Ectodermal cell (in vitro differentiated cells): Measurements from ENCODE around the gene ANO10.

ENCODE experiments used
- H3K27ac ChIP-seq: 2 replicates; pipeline ENCODE4 v1.7.0; 2013; ENCODE audit warnings: mild to moderate bottlenecking, low read depth, low read length; ENCODE audit not compliant: insufficient read depth, poor library complexity, severe bottlenecking
- H3K27me3 ChIP-seq: 2 replicates; pipeline ENCODE4 v1.7.0; 2013; ENCODE audit warnings: mild to moderate bottlenecking, low read length; ENCODE audit not compliant: insufficient read depth, control insufficient read depth, poor library complexity, severe bottlenecking
- H3K36me3 ChIP-seq: one replicate; pipeline ENCODE4 v1.7.0; 2013; ENCODE audit warnings: low read length; ENCODE audit not compliant: control insufficient read depth, insufficient read depth
- H3K4me1 ChIP-seq: one replicate; pipeline ENCODE4 v1.7.0; 2013; ENCODE audit warnings: low read length; ENCODE audit not compliant: control insufficient read depth, insufficient read depth
- H3K4me3 ChIP-seq: 2 replicates; pipeline ENCODE4 v1.7.0; 2013; ENCODE audit warnings: low read depth, low read length, control low read depth; ENCODE audit not compliant: insufficient read depth
- H3K9me3 ChIP-seq: 2 replicates; pipeline ENCODE4 v1.7.0; 2013; ENCODE audit warnings: mild to moderate bottlenecking, low read length, moderate library complexity; ENCODE audit not compliant: control insufficient read depth
- WGBS, 2 experiments: methylation state at CpG; one replicate each; pipeline ENCODE4 v1.1.7; 2013; ENCODE audit warnings: missing lambda C conversion rate in 2 of 2; 5-methylcytosine and 5-hydroxymethylcytosine counted together

ANO10 gene

DNA sequence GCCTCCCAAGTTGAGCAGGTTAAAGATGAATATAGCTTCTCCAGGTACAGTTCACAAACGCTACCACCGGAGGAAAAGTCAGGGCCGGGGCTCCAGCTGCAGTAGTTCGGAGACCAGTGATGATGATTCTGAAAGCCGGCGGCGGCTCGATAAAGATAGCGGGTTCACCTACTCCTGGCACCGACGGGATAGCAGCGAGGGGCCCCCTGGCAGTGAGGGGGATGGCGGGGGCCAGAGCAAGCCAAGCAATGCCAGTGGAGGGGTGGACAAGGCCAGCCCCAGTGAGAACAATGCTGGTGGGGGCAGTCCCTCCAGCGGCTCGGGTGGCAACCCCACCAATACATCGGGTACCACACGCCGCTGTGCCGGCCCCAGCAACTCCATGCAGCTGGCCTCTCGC lies 274.0 kb downstream of the ANO10 start:
- Histone ChIP-seq H3K4me3 (no peak overlapping the region), H3K27ac (no peak overlapping the region), H3K36me3 (peaks cover 8% of the 10 kb centered on the region), H3K4me1 (no peaks in the 10 kb centered on the region), H3K27me3 (no peaks in the 10 kb centered on the region), H3K9me3 (no peaks in the 10 kb centered on the region)
- WGBS, 2 experiments, result 97 to 98% methylated on average over 20 of the region's 20 CpGs

DNA sequence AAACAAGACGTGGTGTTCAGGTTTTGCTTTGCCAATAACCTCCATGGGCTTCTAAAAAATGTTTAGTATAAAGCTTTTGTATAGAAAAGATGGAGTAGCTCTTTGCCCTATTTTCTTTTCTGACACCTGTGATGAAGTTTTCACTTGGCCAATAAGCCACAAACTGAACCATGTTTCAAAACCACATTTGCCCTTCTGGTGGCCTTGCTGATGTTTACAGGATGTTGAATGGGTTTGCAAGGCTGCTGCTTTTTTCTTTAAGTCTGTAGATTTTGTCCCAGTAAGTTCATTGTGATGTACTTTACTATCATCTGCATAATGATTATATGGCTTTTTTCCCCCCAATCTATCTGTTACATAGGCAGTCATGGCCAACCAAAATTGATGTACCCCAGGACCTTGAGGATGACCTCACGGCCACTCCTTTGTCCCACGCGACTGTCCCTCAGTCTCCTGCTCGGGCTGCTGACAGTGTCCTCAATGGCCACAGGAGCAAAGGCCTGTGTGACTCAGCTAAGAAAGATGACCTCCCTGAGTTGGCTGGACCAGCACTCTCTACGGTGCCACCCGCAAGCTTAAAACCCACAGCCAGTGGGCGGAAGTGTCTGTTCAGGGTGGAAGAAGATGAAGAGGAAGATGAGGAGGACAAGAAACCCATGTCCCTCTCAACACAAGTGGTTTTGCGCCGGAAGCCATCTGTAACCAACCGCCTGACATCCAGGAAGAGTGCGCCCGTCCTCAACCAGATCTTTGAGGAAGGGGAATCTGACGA lies 274.6 kb downstream of the ANO10 start:
- no peaks in the 10 kb centered on the region for H3K27me3 ChIP-seq
- no peaks in the 10 kb centered on the region for H3K9me3 ChIP-seq
- H3K36me3 ChIP-seq, result peaks cover 8% of the 10 kb centered on the region
- no peak overlapping the region for H3K4me3 ChIP-seq
- no peak overlapping the region for H3K27ac ChIP-seq
- no peaks in the 10 kb centered on the region for H3K4me1 ChIP-seq
- WGBS, 2 experiments, result 95 to 96% methylated on average over 14 of the region's 14 CpGs

DNA sequence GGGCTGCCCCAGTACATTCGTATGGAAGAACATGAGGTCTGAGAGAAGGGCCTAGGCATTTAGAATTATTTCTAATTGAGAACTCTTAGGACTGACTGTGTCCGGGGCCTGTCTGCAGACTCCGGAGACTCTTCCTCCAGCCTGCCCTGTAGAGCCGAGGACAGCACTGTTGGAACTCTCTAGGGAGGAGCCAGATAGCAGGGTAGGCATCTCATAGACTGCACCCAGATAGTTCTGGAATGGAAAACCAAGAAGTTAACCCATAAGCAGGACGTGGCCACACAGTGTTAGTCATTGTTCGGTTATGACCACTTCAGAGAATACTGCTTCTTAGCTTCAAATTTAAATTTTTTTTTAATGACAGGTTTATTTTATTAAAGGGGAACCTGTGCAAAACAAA lies 275.9 kb downstream of the ANO10 start:
- H3K36me3 ChIP-seq, result peaks cover 8% of the 10 kb centered on the region
- H3K27me3 ChIP-seq, result no peaks in the 10 kb centered on the region
- H3K9me3 ChIP-seq, result no peaks in the 10 kb centered on the region
- no peak overlapping the region for H3K27ac ChIP-seq
- no peak overlapping the region for H3K4me3 ChIP-seq
- 91 to 95% methylated on average over 6 of the region's 6 CpGs for WGBS, 2 experiments
- H3K4me1 ChIP-seq, result no peaks in the 10 kb centered on the region

DNA sequence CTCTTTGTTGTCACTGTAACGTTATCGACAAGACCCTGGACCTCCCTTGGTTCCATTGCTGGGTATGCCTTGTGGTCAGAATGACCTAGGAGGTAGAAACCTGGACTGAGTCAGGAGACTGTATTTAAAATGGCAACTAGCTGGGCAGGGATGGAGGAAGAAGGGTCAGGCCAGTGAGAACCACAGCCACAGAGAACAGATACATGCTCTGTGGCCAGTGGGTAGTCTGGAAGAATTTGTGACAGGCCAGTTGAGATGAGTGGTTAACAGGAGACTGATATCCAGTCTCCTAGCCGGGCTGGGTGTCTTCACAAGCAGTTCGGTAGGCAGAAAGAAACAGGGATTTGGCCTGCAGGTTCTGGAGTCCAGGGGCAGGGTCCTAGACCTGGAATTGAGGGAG lies 276.6 kb downstream of the ANO10 start:
- Histone ChIP-seq H3K4me1 (no peaks in the 10 kb centered on the region), H3K27me3 (no peaks in the 10 kb centered on the region), H3K36me3 (peaks cover 8% of the 10 kb centered on the region), H3K9me3 (no peaks in the 10 kb centered on the region), H3K4me3 (no peak overlapping the region), H3K27ac (no peak overlapping the region)
- 96 to 97% methylated on average over 4 of the region's 4 CpGs for WGBS, 2 experiments

DNA sequence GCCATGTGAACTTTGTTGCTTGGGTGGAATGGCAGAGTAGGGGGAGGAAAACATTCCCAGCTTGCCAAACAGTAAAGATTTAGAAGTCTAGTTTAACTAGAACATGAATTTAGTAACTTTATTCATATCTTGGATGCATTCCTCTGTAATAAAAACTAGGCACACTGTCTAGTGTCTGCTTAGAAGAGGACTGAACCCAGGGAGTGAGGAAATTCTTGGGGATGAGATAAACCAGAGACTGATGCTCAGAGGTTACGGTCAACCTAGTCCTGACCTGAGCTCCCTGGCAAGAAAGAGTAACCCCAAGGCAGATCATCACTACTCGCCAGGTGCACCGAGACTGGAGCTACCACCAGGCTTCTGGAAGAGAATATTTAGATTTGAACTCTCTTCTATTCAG lies 277.3 kb downstream of the ANO10 start:
- H3K27ac ChIP-seq, result no peak overlapping the region
- H3K4me1 ChIP-seq, result no peaks in the 10 kb centered on the region
- H3K27me3 ChIP-seq, result no peaks in the 10 kb centered on the region
- H3K9me3 ChIP-seq, result no peaks in the 10 kb centered on the region
- no peak overlapping the region for H3K4me3 ChIP-seq
- 91 to 98% methylated on average over 3 of the region's 3 CpGs for WGBS, 2 experiments
- H3K36me3 ChIP-seq, result peaks cover 8% of the 10 kb centered on the region

- Histone ChIP-seq H3K27me3 (no peaks in the 10 kb centered on the region), H3K4me1 (no peaks in the 10 kb centered on the region), H3K27ac (no peak overlapping the region), H3K4me3 (no peak overlapping the region), H3K9me3 (no peaks in the 10 kb centered on the region), H3K36me3 (peaks cover 8% of the 10 kb centered on the region)
- WGBS, 2 experiments, result 74 to 85% methylated on average over 2 to 3 of the region's 3 CpGs
Observed at GRCh38 chr3:43343815-43344214, 278.0 kb downstream of the ANO10 start.

DNA sequence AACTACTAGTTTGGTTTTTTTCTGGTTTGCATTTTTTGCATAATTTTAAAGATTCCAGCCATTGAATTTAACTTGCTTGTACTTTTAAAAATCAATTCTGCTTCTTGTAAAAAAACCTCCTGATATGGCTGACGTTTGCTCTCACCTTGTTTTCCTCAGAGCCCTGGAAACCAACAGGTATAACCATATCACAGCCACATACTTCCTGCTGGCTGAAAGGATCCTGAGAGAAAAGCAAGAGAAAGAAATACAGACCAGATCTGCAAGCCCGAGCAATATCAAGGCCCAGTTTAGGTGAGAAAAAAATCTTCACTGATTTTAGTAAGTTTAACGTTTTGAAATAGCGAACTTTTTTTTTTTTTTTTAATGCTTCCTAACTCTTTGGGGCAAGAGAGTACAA lies 278.6 kb downstream of the ANO10 start:
- no peak overlapping the region for H3K27ac ChIP-seq
- H3K9me3 ChIP-seq, result peaks cover 3% of the 10 kb centered on the region
- H3K4me1 ChIP-seq, result no peaks in the 10 kb centered on the region
- H3K4me3 ChIP-seq, result no peak overlapping the region
- peaks cover 11% of the 10 kb centered on the region for H3K36me3 ChIP-seq
- WGBS, 2 experiments, result 89 to 92% methylated on average over 4 of the region's 4 CpGs
- no peaks in the 10 kb centered on the region for H3K27me3 ChIP-seq

DNA sequence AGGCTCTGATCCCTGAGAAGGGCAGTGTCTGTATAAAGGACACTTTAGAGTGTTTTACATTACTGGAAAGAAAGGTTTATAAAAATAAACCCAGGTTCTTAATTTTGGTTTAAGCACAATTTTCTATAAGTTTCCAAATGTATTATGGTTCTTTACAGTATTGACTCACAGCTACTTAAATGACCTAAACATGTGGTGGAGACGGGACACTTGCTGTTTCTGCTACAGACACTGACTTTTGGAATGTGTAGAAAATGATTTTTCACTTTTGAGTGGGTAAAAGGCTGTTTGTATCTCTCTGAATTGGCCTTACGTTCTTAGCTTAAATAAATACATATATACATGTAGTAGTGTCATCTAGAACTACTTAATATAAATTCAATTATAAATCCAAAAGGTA lies 280.0 kb downstream of the ANO10 start:
- Histone ChIP-seq H3K4me1 (no peaks in the 10 kb centered on the region), H3K36me3 (peaks cover 16% of the 10 kb centered on the region), H3K4me3 (no peak overlapping the region), H3K9me3 (peaks cover 13% of the 10 kb centered on the region), H3K27ac (no peak overlapping the region), H3K27me3 (no peaks in the 10 kb centered on the region)
- WGBS, 2 experiments, result 75 to 93% methylated on average over 1 of the region's 2 CpGs

- Histone ChIP-seq H3K27me3 (no peaks in the 10 kb centered on the region), H3K27ac (no peak overlapping the region), H3K9me3 (peaks cover 13% of the 10 kb centered on the region), H3K4me3 (no peak overlapping the region), H3K36me3 (peaks cover 23% of the 10 kb centered on the region), H3K4me1 (no peaks in the 10 kb centered on the region)
- 95 to 96% methylated on average over 7 of the region's 7 CpGs for WGBS, 2 experiments
Observed at GRCh38 chr3:43340403-43340802, 281.4 kb downstream of the ANO10 start.

DNA sequence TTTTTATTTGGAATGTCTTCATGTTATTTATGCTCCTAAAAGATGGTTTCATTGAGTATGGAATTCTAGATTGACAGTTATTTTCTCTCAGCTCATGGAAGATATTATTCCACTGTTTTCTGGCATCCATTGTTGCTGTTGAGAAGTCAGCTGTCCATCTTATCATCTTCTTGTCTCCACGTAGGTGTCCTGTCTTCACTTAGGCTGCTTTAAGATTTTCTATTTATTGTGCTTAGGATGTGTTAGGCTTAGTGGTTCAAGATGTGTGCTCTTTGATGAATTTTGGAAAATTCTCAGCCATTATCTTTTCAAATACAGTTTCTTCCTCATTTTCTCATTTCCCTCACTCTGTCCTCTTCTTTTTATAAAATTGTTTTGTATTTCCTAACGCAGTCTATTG lies 283.5 kb downstream of the ANO10 start:
- Histone ChIP-seq H3K9me3 (peaks cover 13% of the 10 kb centered on the region), H3K27ac (no peak overlapping the region), H3K4me1 (no peaks in the 10 kb centered on the region), H3K4me3 (no peak overlapping the region), H3K36me3 (peaks cover 26% of the 10 kb centered on the region), H3K27me3 (no peaks in the 10 kb centered on the region)
- WGBS, 2 experiments, result 100% methylated on average over 1 of the region's 2 CpGs
